Measurements from ENCODE around the gene NAALADL1. TPM values are rescaled to one million over a fixed set of nuclear protein-coding genes. Genes with fewer than 3 reads are reported as not detected.

NAALADL1 gene
- total RNA-seq, 1 experiment from 2014 or later = 0.23 TPM

DNA sequence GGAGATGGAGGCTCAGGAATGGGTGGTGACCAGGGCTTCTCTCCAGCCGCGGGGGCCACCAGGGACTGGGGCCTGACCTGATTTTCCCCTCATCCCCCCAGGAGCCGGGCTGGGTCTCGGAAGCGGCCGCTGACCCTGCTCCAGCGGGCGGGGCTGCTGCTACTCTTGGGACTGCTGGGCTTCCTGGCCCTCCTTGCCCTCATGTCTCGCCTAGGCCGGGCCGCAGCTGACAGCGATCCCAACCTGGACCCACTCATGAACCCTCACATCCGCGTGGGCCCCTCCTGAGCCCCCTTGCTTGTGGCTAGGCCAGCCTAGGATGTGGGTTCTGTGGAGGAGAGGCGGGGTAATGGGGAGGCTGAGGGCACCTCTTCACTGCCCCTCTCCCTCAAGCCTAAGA is 29.5 kb upstream of the NAALADL1 start:
- TF ChIP-seq SIN3A (IDR thresholded peaks at IDR 0.05; ENCODE audit: borderline replicate concordance, insufficient read depth, low read depth, low read length) = no peak
- ATAC-seq (no peak), DNase-seq (ENCODE audit: low read depth, low spot score) (no peak)
- POLR2A ChIA-PET = no interaction called here
- Histone ChIP-seq H3K9me3 (ENCODE audit: control insufficient read depth, insufficient read depth, low read depth, low read length) (no peaks in the 10 kb centered on the region), H3K36me3 (ENCODE audit: control insufficient read depth, insufficient read depth, low read length) (peaks cover 3% of the 10 kb centered on the region; the same call in 1 of the 2 replicates), H3K27me3 (ENCODE audit: control insufficient read depth, insufficient read depth, low read length) (no peaks in the 10 kb centered on the region), H3K4me1 (ENCODE audit: control insufficient read depth, insufficient read depth, low read length) (peaks cover 11% of the 10 kb centered on the region), H3K27ac (ENCODE audit: low read length) (no peak overlapping the region), H3K4me3 (ENCODE audit: low read depth in 2 of 2, low read length in 2 of 2) (no peak overlapping the region)
- intact Hi-C loops (cut with micrococcal nuclease; ENCODE audit: unreplicated experiment) (no loop called here), in situ Hi-C loops (cut with HindIII; ENCODE audit: low pct_unique_long_range_greater_than_20kb, low sequenced_read_pairs) (no loop called here)
- no TSS peak for BruUV-seq (replicated peaks)
- CTCF ChIA-PET = no interaction called here

DNA sequence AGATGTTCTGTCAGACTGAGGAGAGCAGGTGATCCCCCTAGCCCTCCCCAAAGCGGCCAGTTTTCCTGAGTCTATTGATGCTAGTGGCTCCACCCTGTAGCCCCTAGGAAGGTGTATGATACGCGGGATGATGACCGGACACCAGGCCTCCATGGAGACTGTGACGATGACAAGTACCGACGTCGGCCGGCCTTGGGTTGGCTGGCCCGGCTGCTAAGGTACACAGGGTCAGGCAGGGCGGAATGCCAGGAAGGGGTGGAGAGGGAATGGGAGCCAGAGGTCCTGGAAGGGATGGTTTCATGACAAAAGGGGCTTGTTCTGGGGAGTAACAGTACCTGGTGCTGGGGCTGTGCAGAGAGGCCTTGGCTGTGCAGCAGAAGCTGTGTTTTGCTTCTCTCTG is 28.9 kb upstream of the NAALADL1 start:
- Histone ChIP-seq H3K4me3 (ENCODE audit: low read depth in 2 of 2, low read length in 2 of 2) (no peak overlapping the region), H3K9me3 (ENCODE audit: control insufficient read depth, insufficient read depth, low read depth, low read length) (no peaks in the 10 kb centered on the region), H3K36me3 (ENCODE audit: control insufficient read depth, insufficient read depth, low read length) (peaks cover 3% of the 10 kb centered on the region; the same call in 1 of the 2 replicates), H3K4me1 (ENCODE audit: control insufficient read depth, insufficient read depth, low read length) (peaks cover 15% of the 10 kb centered on the region), H3K27ac (ENCODE audit: low read length) (no peak overlapping the region), H3K27me3 (ENCODE audit: control insufficient read depth, insufficient read depth, low read length) (no peaks in the 10 kb centered on the region)
- intact Hi-C loops (cut with micrococcal nuclease; ENCODE audit: unreplicated experiment) = no loop called here
- TF ChIP-seq POLR2AphosphoS5 (IDR thresholded peaks at IDR 0.05; ENCODE audit: low read depth, low read length) (no peak), SIN3A (IDR thresholded peaks at IDR 0.05; ENCODE audit: borderline replicate concordance, insufficient read depth, low read depth, low read length) (no peak)
- TF ChIP-seq, protein P1, sequence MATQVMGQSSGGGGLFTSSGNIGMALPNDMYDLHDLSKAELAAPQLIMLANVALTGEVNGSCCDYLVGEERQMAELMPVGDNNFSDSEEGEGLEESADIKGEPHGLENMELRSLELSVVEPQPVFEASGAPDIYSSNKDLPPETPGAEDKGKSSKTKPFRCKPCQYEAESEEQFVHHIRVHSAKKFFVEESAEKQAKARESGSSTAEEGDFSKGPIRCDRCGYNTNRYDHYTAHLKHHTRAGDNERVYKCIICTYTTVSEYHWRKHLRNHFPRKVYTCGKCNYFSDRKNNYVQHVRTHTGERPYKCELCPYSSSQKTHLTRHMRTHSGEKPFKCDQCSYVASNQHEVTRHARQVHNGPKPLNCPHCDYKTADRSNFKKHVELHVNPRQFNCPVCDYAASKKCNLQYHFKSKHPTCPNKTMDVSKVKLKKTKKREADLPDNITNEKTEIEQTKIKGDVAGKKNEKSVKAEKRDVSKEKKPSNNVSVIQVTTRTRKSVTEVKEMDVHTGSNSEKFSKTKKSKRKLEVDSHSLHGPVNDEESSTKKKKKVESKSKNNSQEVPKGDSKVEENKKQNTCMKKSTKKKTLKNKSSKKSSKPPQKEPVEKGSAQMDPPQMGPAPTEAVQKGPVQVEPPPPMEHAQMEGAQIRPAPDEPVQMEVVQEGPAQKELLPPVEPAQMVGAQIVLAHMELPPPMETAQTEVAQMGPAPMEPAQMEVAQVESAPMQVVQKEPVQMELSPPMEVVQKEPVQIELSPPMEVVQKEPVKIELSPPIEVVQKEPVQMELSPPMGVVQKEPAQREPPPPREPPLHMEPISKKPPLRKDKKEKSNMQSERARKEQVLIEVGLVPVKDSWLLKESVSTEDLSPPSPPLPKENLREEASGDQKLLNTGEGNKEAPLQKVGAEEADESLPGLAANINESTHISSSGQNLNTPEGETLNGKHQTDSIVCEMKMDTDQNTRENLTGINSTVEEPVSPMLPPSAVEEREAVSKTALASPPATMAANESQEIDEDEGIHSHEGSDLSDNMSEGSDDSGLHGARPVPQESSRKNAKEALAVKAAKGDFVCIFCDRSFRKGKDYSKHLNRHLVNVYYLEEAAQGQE (IDR thresholded peaks at IDR 0.05; ENCODE audit: insufficient read depth in 1 of 2, low read depth in 2 of 2, low read length in 1 of 2) = no peak
- TF ChIP-seq, protein P2, sequence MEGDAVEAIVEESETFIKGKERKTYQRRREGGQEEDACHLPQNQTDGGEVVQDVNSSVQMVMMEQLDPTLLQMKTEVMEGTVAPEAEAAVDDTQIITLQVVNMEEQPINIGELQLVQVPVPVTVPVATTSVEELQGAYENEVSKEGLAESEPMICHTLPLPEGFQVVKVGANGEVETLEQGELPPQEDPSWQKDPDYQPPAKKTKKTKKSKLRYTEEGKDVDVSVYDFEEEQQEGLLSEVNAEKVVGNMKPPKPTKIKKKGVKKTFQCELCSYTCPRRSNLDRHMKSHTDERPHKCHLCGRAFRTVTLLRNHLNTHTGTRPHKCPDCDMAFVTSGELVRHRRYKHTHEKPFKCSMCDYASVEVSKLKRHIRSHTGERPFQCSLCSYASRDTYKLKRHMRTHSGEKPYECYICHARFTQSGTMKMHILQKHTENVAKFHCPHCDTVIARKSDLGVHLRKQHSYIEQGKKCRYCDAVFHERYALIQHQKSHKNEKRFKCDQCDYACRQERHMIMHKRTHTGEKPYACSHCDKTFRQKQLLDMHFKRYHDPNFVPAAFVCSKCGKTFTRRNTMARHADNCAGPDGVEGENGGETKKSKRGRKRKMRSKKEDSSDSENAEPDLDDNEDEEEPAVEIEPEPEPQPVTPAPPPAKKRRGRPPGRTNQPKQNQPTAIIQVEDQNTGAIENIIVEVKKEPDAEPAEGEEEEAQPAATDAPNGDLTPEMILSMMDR (IDR thresholded peaks at IDR 0.05) = no peak
- no peak for DNase-seq (ENCODE audit: low read depth, low spot score)
- no TSS peak for BruUV-seq (replicated peaks)
- ATAC-seq = no peak
- CTCF ChIA-PET = no interaction called here
- in situ Hi-C loops (cut with HindIII; ENCODE audit: low pct_unique_long_range_greater_than_20kb, low sequenced_read_pairs) = no loop called here
- POLR2A ChIA-PET = no interaction called here

DNA sequence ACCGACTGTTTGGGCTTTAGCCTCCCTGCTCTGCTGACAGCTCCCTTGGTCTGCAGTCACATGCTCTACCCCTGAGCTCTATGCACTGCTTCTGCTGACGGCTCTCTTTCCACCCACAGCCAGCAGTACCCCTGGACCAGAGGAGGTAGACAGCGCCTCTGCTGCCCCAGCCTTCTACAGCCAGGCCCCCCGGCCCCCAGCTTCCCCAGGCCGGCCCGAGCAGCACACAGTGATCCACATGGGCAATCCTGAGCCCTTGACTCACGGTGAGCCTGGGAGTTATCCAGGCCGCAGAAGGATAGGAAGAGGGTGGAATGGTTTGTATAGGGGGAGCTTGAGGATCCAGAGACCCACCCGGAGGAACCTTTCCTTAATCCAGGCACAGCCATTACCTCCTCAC is 28.5 kb upstream of the NAALADL1 start:
- H3K27me3 ChIP-seq (ENCODE audit: control insufficient read depth, insufficient read depth, low read length) = no peaks in the 10 kb centered on the region
- peaks cover 15% of the 10 kb centered on the region for H3K4me1 ChIP-seq (ENCODE audit: control insufficient read depth, insufficient read depth, low read length)
- BruUV-seq (replicated peaks) = no TSS peak
- DNase-seq (ENCODE audit: low read depth, low spot score) (no peak), ATAC-seq (no peak)
- H3K4me3 ChIP-seq (ENCODE audit: low read depth in 2 of 2, low read length in 2 of 2) = no peak overlapping the region
- in situ Hi-C loops (cut with HindIII; ENCODE audit: low pct_unique_long_range_greater_than_20kb, low sequenced_read_pairs) = no loop called here
- TF ChIP-seq, protein P1 (IDR thresholded peaks at IDR 0.05; ENCODE audit: insufficient read depth in 1 of 2, low read depth in 2 of 2, low read length in 1 of 2) = no peak
- TF ChIP-seq TCF7L2 (IDR thresholded peaks at IDR 0.05; ENCODE audit: low read depth, low read length) (no peak), SIN3A (IDR thresholded peaks at IDR 0.05; ENCODE audit: borderline replicate concordance, insufficient read depth, low read depth, low read length) (no peak)
- ChIA-PET POLR2A (no interaction called here), CTCF (no interaction called here)
- H3K9me3 ChIP-seq (ENCODE audit: control insufficient read depth, insufficient read depth, low read depth, low read length) = no peaks in the 10 kb centered on the region
- no peak overlapping the region for H3K27ac ChIP-seq (ENCODE audit: low read length)
- intact Hi-C loops (cut with micrococcal nuclease; ENCODE audit: unreplicated experiment) = no loop called here
- H3K36me3 ChIP-seq (ENCODE audit: control insufficient read depth, insufficient read depth, low read length) = peaks cover 3% of the 10 kb centered on the region; the same call in 1 of the 2 replicates
